H1 (cell line): ENCODE measurements around the gene NTRK2. TPM values are rescaled to one million over a fixed set of nuclear protein-coding genes. Genes with fewer than 3 reads are reported as not detected.

Source experiments
- ATF2 ChIP-seq: IDR thresholded peaks from 2 replicates; pipeline ENCODE4 v1.6.1; 2012; ENCODE audit warnings: low read length, inconsistent platforms
- BRCA1 ChIP-seq: IDR thresholded peaks from 2 replicates; pipeline ENCODE4 v1.6.1; 2012; ENCODE audit warnings: low read depth, low read length, improper control_type of control experiment
- CHD2 ChIP-seq: IDR thresholded peaks from 2 replicates; pipeline ENCODE4 v1.6.1; 2012; ENCODE audit warnings: low read length, improper control_type of control experiment
- EP300 ChIP-seq, 2 experiments: IDR thresholded peaks; 1 replicate in 1 of 2; 2 replicates in 1 of 2; pipeline ENCODE4 v1.6.1; 2011 to 2012; ENCODE audit warnings: low read depth in 2 of 2, low read length in 2 of 2, mild to moderate bottlenecking in 2 of 2, borderline replicate concordance in 1 of 2, inconsistent platforms in 1 of 2, moderate library complexity in 1 of 2
- GABPA ChIP-seq: IDR thresholded peaks from 2 replicates; pipeline ENCODE4 v1.6.1; 2011; ENCODE audit warnings: mild to moderate bottlenecking, low read length, moderate library complexity, borderline replicate concordance; ENCODE audit not compliant: insufficient read depth
- KDM4A ChIP-seq: IDR thresholded peaks from one replicate; pipeline ENCODE4 v1.7.1; 2012; ENCODE audit warnings: low read depth, mild to moderate bottlenecking, moderate library complexity, low read length, inconsistent platforms; ENCODE audit not compliant: severe bottlenecking
- NANOG ChIP-seq: IDR thresholded peaks from 2 replicates; pipeline ENCODE4 v1.6.1; 2011; ENCODE audit warnings: low read length, low read depth, mild to moderate bottlenecking, inconsistent platforms; ENCODE audit not compliant: insufficient read depth, poor library complexity, severe bottlenecking
- PHF8 ChIP-seq: fragments of 200-600 bp; sonication (generic); conservative IDR thresholded peaks from 2 replicates; pipeline ENCODE4 v1.7.1; 2012; ENCODE audit warnings: low read depth, mild to moderate bottlenecking, inconsistent platforms, low read length, moderate library complexity
- POLR2A ChIP-seq, 2 experiments: IDR thresholded peaks; 1 replicate in 1 of 2; 2 replicates in 1 of 2; pipeline ENCODE4 v1.6.1; 2011; ENCODE audit warnings: low read depth in 2 of 2, low read length in 2 of 2, mild to moderate bottlenecking in 2 of 2; ENCODE audit errors: control extremely low read depth in 1 of 2
- RAD21 ChIP-seq, 2 experiments: IDR thresholded peaks in 1 of 2; conservative IDR thresholded peaks in 1 of 2; 2 replicates each; pipeline ENCODE4 v1.6.1; 2011; ENCODE audit warnings: low read depth in 2 of 2, low read length in 2 of 2, improper control_type of control experiment in 1 of 2, inconsistent platforms in 1 of 2, mild to moderate bottlenecking in 1 of 2, moderate library complexity in 1 of 2
- RFX5 ChIP-seq: IDR thresholded peaks from 2 replicates; pipeline ENCODE4 v1.6.1; 2011; ENCODE audit warnings: low read depth, low read length, improper control_type of control experiment, borderline replicate concordance
- SIN3A ChIP-seq, 2 experiments: IDR thresholded peaks in 1 of 2; conservative IDR thresholded peaks in 1 of 2; 2 replicates each; pipeline ENCODE4 v1.6.1; 2011 to 2012; ENCODE audit warnings: low read length in 2 of 2, improper control_type of control experiment in 1 of 2, low read depth in 1 of 2, mild to moderate bottlenecking in 1 of 2
- SIRT6 ChIP-seq: IDR thresholded peaks from one replicate; pipeline ENCODE4 v1.7.1; 2012; ENCODE audit warnings: low read length, inconsistent platforms
- SIX5 ChIP-seq: IDR thresholded peaks from 2 replicates; pipeline ENCODE4 v1.6.1; 2011; ENCODE audit warnings: mild to moderate bottlenecking, low read depth, low read length
- SP1 ChIP-seq: IDR thresholded peaks from 2 replicates; pipeline ENCODE4 v1.6.1; 2011; ENCODE audit warnings: low read depth, low read length
- SRF ChIP-seq: IDR thresholded peaks from 2 replicates; pipeline ENCODE4 v1.6.1; 2011; ENCODE audit warnings: mild to moderate bottlenecking, low read depth, low read length, moderate library complexity
- SUZ12 ChIP-seq: fragments of 200-600 bp; sonication (generic); IDR thresholded peaks from 2 replicates; pipeline ENCODE4 v1.6.1; 2012; ENCODE audit warnings: mild to moderate bottlenecking, inconsistent platforms, low read length, moderate library complexity, mixed read lengths
- TAF1 ChIP-seq: IDR thresholded peaks from 2 replicates; pipeline ENCODE4 v1.6.1; 2011; ENCODE audit warnings: mild to moderate bottlenecking, low read depth, low read length
- TBP ChIP-seq: IDR thresholded peaks from 2 replicates; pipeline ENCODE4 v1.6.1; 2011; ENCODE audit warnings: low read depth, low read length, improper control_type of control experiment
- TCF12 ChIP-seq: IDR thresholded peaks from 2 replicates; pipeline ENCODE4 v1.6.1; 2011; ENCODE audit warnings: low read depth, mild to moderate bottlenecking, low read length
- polyA plus RNA-seq, 7 experiments: library from polyadenylated mRNA; depleted of rRNA in 3 of 7; stranded (reverse) in 5 of 7; unstranded in 2 of 7; fragments of >200 nt in 5 of 7; fragments of 200-250 nt in 2 of 7; gene quantifications; 1 replicate in 5 of 7; 2 replicates in 1 of 7; 4 replicates in 1 of 7; pipeline versions ENCODE4 v1.2.1 to v1.2.3, GENCODE V29; 2011 to 2013; ENCODE audit warnings: missing spikeins in 2 of 7, mixed read lengths in 2 of 7
- total RNA-seq: library from RNA; stranded (reverse); fragmentation: NEBNext Ultra II Directional; extraction: Animal tissue kit (Norgen Biotek cat#: 25700); gene quantifications from 2 replicates; pipeline ENCODE4 v1.2.1, GENCODE V29; 2021

The NTRK2 gene
- total and polyA plus RNA-seq, 2 of the 8 experiments (the other 6 are each of a cell fraction or from before 2014, with no cell fraction given): 0.03 to 0.04 TPM

- TF ChIP-seq SIN3A (conservative IDR thresholded peaks at IDR 0.05 in 1 of 2, IDR thresholded peaks at IDR 0.05 in 1 of 2; ENCODE audit: low read depth in 1 of 2, low read length in 2 of 2) (no peak), PHF8 (no peak), TBP (no peak), KDM4A (no peak), ATF2 (no peak), RFX5 (no peak), SUZ12 (no peak), POLR2A (IDR thresholded peaks at IDR 0.05; ENCODE audit: control extremely low read depth in 1 of 2, low read depth in 2 of 2, low read length in 2 of 2) (no peak), SIX5 (no peak), CHD2 (no peak), BRCA1 (no peak), SIRT6 (no peak), TCF12 (no peak), SRF (no peak), GABPA (no peak), SP1 (no peak), RAD21 (IDR thresholded peaks at IDR 0.05 in 1 of 2, conservative IDR thresholded peaks at IDR 0.05 in 1 of 2; ENCODE audit: low read depth in 2 of 2, low read length in 2 of 2) (peak; percentile 94 to 95), NANOG (no peak), TAF1 (no peak), EP300 (IDR thresholded peaks at IDR 0.05; ENCODE audit: borderline replicate concordance in 1 of 2, low read depth in 2 of 2, low read length in 2 of 2) (no peak)
Observed at GRCh38 chr9:84953797-84954705, 284.5 kb downstream of the NTRK2 start (continued).
